Ishikawa (cell line): ENCODE data around the gene SPDYE4.

Source experiments
- CEBPB ChIP-seq: IDR thresholded peaks from 2 replicates; pipeline ENCODE4 v1.6.1; 2012
- CREB1 ChIP-seq: IDR thresholded peaks from 2 replicates; pipeline ENCODE4 v1.6.1; 2012; ENCODE audit warnings: low read depth
- EP300 ChIP-seq: IDR thresholded peaks from 2 replicates; pipeline ENCODE4 v1.6.1; 2012; ENCODE audit warnings: borderline replicate concordance
- TAF1 ChIP-seq: IDR thresholded peaks from 2 replicates; pipeline ENCODE4 v1.6.1; 2012; ENCODE audit warnings: low read depth, mild to moderate bottlenecking
- TF ChIP-seq, protein P1 (sequence below): IDR thresholded peaks from 2 replicates; pipeline ENCODE4 v1.6.1; 2012; ENCODE audit warnings: low read depth, mild to moderate bottlenecking
- TF ChIP-seq, protein P2 (sequence below): IDR thresholded peaks from 2 replicates; pipeline ENCODE4 v1.6.1; 2012

DNA sequence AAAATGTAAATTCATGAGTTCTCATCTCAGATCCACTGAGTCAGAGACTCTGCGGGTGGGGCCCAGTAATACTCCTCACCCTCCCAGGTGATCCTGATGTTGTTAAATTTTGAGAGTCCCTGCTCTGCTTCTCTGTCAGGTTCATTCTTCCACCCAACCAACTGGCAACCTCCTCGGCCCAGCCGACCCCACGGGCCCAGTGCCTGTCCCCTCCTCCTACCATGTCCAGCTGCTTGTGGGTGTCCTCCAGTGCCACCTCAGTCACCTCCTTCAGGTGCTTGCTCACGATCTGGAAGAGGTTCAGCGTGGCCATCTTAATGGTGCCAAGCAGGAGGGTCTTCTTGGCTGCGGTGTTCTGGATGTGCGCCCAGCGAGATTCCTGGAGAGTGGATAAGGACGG is 23.5 kb downstream of the SPDYE4 start:
- TF ChIP-seq CREB1: no peak
- TF ChIP-seq CEBPB: no peak
- TF ChIP-seq, protein P1, sequence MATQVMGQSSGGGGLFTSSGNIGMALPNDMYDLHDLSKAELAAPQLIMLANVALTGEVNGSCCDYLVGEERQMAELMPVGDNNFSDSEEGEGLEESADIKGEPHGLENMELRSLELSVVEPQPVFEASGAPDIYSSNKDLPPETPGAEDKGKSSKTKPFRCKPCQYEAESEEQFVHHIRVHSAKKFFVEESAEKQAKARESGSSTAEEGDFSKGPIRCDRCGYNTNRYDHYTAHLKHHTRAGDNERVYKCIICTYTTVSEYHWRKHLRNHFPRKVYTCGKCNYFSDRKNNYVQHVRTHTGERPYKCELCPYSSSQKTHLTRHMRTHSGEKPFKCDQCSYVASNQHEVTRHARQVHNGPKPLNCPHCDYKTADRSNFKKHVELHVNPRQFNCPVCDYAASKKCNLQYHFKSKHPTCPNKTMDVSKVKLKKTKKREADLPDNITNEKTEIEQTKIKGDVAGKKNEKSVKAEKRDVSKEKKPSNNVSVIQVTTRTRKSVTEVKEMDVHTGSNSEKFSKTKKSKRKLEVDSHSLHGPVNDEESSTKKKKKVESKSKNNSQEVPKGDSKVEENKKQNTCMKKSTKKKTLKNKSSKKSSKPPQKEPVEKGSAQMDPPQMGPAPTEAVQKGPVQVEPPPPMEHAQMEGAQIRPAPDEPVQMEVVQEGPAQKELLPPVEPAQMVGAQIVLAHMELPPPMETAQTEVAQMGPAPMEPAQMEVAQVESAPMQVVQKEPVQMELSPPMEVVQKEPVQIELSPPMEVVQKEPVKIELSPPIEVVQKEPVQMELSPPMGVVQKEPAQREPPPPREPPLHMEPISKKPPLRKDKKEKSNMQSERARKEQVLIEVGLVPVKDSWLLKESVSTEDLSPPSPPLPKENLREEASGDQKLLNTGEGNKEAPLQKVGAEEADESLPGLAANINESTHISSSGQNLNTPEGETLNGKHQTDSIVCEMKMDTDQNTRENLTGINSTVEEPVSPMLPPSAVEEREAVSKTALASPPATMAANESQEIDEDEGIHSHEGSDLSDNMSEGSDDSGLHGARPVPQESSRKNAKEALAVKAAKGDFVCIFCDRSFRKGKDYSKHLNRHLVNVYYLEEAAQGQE: no peak
- no peak for TF ChIP-seq EP300
- no peak for TF ChIP-seq TAF1
- TF ChIP-seq, protein P2, sequence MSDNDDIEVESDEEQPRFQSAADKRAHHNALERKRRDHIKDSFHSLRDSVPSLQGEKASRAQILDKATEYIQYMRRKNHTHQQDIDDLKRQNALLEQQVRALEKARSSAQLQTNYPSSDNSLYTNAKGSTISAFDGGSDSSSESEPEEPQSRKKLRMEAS: no peak
